Transverse colon (tissue), 4 donors: ENCODE data around the gene PDE7B.

ENCODE experiments used
- CTCF ChIP-seq, 5 experiments: fragments of 200-600 bp in 3 of 5; fragments of 450-650 bp in 2 of 5; sonication (generic) in 3 of 5; IDR thresholded peaks; 1 replicate in 2 of 5; 2 replicates in 3 of 5; pipeline ENCODE4 v1.5.1; 2016 to 2017; ENCODE audit warnings: antibody characterized with exemption in 5 of 5, inconsistent platforms in 3 of 5, mild to moderate bottlenecking in 2 of 5, moderate library complexity in 1 of 5
- EP300 ChIP-seq: sonication (generic); formaldehyde crosslinking; IDR thresholded peaks from one replicate; pipeline ENCODE4 v1.6.1; 2017; ENCODE audit warnings: antibody characterized with exemption, low read depth
- POLR2A ChIP-seq: fragments of 450-650 bp; IDR thresholded peaks from one replicate; pipeline ENCODE4 v1.6.1; 2016; ENCODE audit warnings: antibody characterized with exemption, mild to moderate bottlenecking, moderate library complexity
- POLR2AphosphoS5 ChIP-seq, 3 donors: sonication (generic); formaldehyde crosslinking; IDR thresholded peaks; one replicate each; pipeline ENCODE4 v1.6.1; 2016; ENCODE audit warnings: antibody characterized with exemption in 3 of 3

- TF ChIP-seq CTCF (IDR thresholded peaks at IDR 0.05) (no peak), POLR2AphosphoS5 (IDR thresholded peaks at IDR 0.05) (no peak), POLR2A (no peak), EP300 (no peak)
Observed at GRCh38 chr6:135867332-135867731, 15.8 kb downstream of the PDE7B start.
